ENCODE data around the gene UGT1A4. TPM values are rescaled to one million over a fixed set of nuclear protein-coding genes. Genes with fewer than 3 reads are reported as not detected.
A peak's percentile ranks its signal among the peaks of the same experiment; 100 is the strongest.

The UGT1A4 gene
- total and polyA plus RNA-seq, 8 donors = 0.38 to 7.2 (median 1.2) TPM; not detected in 3

DNA sequence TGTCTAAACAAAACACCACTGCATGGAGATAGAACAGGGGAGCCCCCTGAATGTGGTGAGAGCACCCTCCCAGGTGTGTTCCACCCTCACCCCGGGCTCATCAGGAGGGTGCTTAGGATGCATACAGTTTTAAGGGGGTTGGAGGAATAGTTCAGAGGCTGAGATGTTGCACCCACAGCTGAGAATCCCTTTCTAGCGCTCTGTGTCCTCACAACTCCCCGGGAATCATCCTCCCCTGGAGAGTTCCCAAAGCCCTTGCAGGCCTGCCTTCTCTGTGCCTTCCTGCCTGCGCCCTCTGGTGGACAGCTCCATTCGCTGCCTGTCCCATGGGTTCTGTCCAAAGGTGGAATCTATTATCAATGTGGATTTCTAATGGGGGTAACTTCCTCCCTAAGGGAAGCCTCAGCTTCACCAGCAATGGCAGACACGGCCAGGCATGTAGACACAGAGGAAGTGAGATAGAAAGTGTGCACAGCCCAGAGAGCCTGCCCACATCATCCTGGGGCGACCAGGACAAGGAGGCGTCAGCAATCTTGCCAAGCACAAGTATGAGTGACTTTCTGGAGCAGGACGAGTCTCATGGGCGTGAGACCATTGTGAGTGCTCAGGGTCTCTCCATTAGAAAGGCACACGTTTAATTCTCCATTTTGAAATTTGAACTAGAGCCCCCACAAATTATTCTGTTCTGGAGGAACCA, 7.1 kb upstream of the UGT1A4 start:
- Histone ChIP-seq H3K4me3 (no peak overlapping the region), H3K4me1 (peaks cover 6 to 24% (median 8%) of the 10 kb centered on the region in 4 donors), H3K27me3 (no peaks in the 10 kb centered on the region), H3K27ac (no peak overlapping the region), H3K36me3 (no peaks in the 10 kb centered on the region), H3K9me3 (no peaks in the 10 kb centered on the region)
- intact Hi-C loops (cut with DNase I; ENCODE audit: low total_unique reads) = no loop called here
- TF ChIP-seq EP300 (IDR thresholded peaks at IDR 0.05) (no peak), CTCF (IDR thresholded peaks at IDR 0.05) (peak in 6 of 7 experiments; percentile 20 to 85 (median 78)), POLR2AphosphoS5 (IDR thresholded peaks at IDR 0.05) (peak in 1 of 3 donors; percentile 53)
- WGBS, 5 donors = 30 to 39% (median 36%) methylated on average over 9 to 11 of the region's 11 CpGs
- DNase-seq = peak; percentile 88

GRCh38 chr2:233712611-233713261, 5.8 kb upstream of the UGT1A4 start, which contains the start of gene UGT1A5:
UGT1A5 (plus strand) TSS chr2:233712907; CDS start chr2:233712992, 85 bp downstream.
- 78 to 88% (median 83%) methylated on average over 14 of the region's 14 CpGs for WGBS, 5 donors
- Histone ChIP-seq H3K4me1 (peaks cover 0 to 12% (median 5%) of the 10 kb centered on the region in 4 donors), H3K27me3 (peaks cover 0 to 4% (median 0%) of the 10 kb centered on the region in 3 donors), H3K4me3 (no peak within 1 kb of the TSS), H3K9me3 (no peaks in the 10 kb centered on the region), H3K36me3 (no peaks in the 10 kb centered on the region), H3K27ac (no peak within 1 kb of the TSS)
- no peak for TF ChIP-seq CTCF (IDR thresholded peaks at IDR 0.05)
- TF ChIP-seq EP300 (IDR thresholded peaks at IDR 0.05) = no peak
- no peak for TF ChIP-seq POLR2A (IDR thresholded peaks at IDR 0.05)
- DNase-seq = no peak
- intact Hi-C loops (cut with DNase I; ENCODE audit: low total_unique reads) = no loop called here

DNA sequence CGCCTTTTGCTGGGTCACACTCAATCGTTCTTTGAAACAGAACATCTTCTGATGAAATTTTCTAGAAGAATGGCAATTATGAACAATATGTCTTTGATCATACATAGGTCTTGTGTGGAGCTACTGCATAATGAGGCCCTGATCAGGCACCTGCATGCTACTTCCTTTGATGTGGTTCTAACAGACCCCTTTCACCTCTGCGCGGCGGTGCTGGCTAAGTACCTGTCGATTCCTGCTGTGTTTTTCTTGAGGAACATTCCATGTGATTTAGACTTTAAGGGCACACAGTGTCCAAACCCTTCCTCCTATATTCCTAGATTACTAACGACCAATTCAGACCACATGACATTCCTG, 5.3 kb upstream of the UGT1A4 start:
- Histone ChIP-seq H3K4me3 (no peak overlapping the region), H3K36me3 (no peaks in the 10 kb centered on the region), H3K9me3 (no peaks in the 10 kb centered on the region), H3K4me1 (peaks cover 0 to 10% (median 3%) of the 10 kb centered on the region in 4 donors), H3K27me3 (peaks cover 0 to 4% (median 0%) of the 10 kb centered on the region in 3 donors), H3K27ac (no peak overlapping the region)
- WGBS, 5 donors = 75 to 90% (median 81%) methylated on average over 7 of the region's 7 CpGs
- intact Hi-C loops (cut with DNase I; ENCODE audit: low total_unique reads) = no loop called here
- DNase-seq = no peak
- no peak for TF ChIP-seq EP300 (IDR thresholded peaks at IDR 0.05)
- no peak for TF ChIP-seq CTCF (IDR thresholded peaks at IDR 0.05)
- no peak for TF ChIP-seq POLR2A (IDR thresholded peaks at IDR 0.05)
- TF ChIP-seq POLR2AphosphoS5 (IDR thresholded peaks at IDR 0.05) = no peak

DNA sequence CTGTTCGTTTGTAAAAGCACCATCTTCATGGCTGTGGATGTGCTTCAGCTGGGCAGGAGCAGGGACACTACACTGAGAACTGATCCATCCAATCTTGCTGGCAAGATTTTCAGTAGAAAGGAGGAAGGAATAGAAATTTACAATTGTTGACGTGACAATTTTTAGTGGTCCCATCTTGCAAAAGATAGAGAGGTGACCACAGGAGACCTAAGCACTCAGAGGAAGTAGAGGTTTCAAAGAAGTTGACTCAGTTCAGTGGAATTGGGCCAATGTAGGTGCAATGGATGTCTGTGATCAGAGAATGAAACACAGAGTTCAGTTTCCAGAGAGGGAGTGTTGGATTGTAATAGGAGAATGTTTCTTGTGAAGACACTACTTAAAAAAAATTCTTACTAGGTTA, 4.4 kb upstream of the UGT1A4 start:
- H3K9me3 ChIP-seq = no peaks in the 10 kb centered on the region
- H3K4me1 ChIP-seq = peaks cover 0 to 6% (median 3%) of the 10 kb centered on the region in 4 donors
- no peak for DNase-seq
- H3K4me3 ChIP-seq = no peak overlapping the region
- no peak for TF ChIP-seq CTCF (IDR thresholded peaks at IDR 0.05)
- no peak for TF ChIP-seq EP300 (IDR thresholded peaks at IDR 0.05)
- 70 to 83% (median 80%) methylated on average over 2 of the region's 2 CpGs for WGBS, 5 donors
- H3K36me3 ChIP-seq = no peaks in the 10 kb centered on the region
- peaks cover 0 to 4% (median 0%) of the 10 kb centered on the region in 3 donors for H3K27me3 ChIP-seq
- H3K27ac ChIP-seq = no peak overlapping the region
- intact Hi-C loops (cut with DNase I; ENCODE audit: low total_unique reads) = no loop called here

Data from stomach (tissue), 9 donors.